T-cell (primary cell): ENCODE measurements around the gene SLC46A3. TPM values are rescaled to one million over a fixed set of nuclear protein-coding genes. Genes with fewer than 3 reads are reported as not detected.

Experiments
- ATAC-seq, 4 experiments: fragments of 200-7000 bp in 3 of 4; fragments of 150-1000 bp in 1 of 4; cut with Tn5 transposase; replicated peaks in 1 of 4; 1 replicate in 3 of 4; 2 replicates in 1 of 4; pipeline ENCODE4 v1.10.0; 2021; ENCODE audit warnings: moderate library complexity in 3 of 4, mild to moderate bottlenecking in 2 of 4, moderate number of reproducible peaks in 1 of 4
- CTCF ChIA-PET, 2 donors: fragments of 300-600 bp; sonication (Branson Sonifier 250); formaldehyde crosslinking; loops; one replicate each; lab custom pipeline; 2022; ENCODE audit warnings: antibody characterized with exemption in 2 of 2; lab: Charles Lee
- POLR2A ChIA-PET, 2 donors: fragments of 300-600 bp; sonication (Branson Sonifier 250); formaldehyde crosslinking; loops; one replicate each; lab custom pipeline; 2022; ENCODE audit warnings: antibody characterized with exemption in 2 of 2; lab: Charles Lee
- DNase-seq, 35 experiments: peaks; one replicate each; pipeline versions ENCODE4 v3.0.0 to v3.0.0-alpha.2; 2013 to 2023
- H3K27ac ChIP-seq: one replicate; pipeline ENCODE4 v1.5.1; 2013; ENCODE audit warnings: low read length
- H3K27me3 ChIP-seq, 2 experiments: replicated peaks in 1 of 2; 1 replicate in 1 of 2; 2 replicates in 1 of 2; pipeline versions ENCODE4 v1.6.1 to v1.7.0; 2013; ENCODE audit warnings: low read length in 1 of 2, mixed read lengths in 1 of 2; ENCODE audit not compliant: control insufficient read depth in 2 of 2, insufficient read depth in 2 of 2; ENCODE audit errors: extremely low read depth in 1 of 2
- H3K36me3 ChIP-seq, 2 donors: 1 replicate in 1 of 2; 2 replicates in 1 of 2; pipeline versions ENCODE4 v1.6.1 to v1.7.0; 2013; ENCODE audit warnings: low read length in 1 of 2; ENCODE audit not compliant: control insufficient read depth in 2 of 2, insufficient read depth in 1 of 2; ENCODE audit errors: extremely low read depth in 1 of 2
- H3K4me1 ChIP-seq, 2 experiments: 1 replicate in 1 of 2; 2 replicates in 1 of 2; pipeline versions ENCODE4 v1.6.1 to v1.7.0; 2013; ENCODE audit warnings: low read length in 2 of 2, mixed read lengths in 1 of 2; ENCODE audit not compliant: insufficient read depth in 2 of 2, control insufficient read depth in 1 of 2; ENCODE audit errors: extremely low read depth in 1 of 2
- H3K4me3 ChIP-seq, 2 donors: 1 replicate in 1 of 2; 2 replicates in 1 of 2; pipeline versions ENCODE4 v1.5.1 to v1.7.0; 2013; ENCODE audit warnings: mild to moderate bottlenecking in 2 of 2, low read length in 1 of 2, moderate library complexity in 1 of 2; ENCODE audit not compliant: control insufficient read depth in 1 of 2; ENCODE audit errors: extremely low read depth in 1 of 2
- H3K9me3 ChIP-seq: 2 replicates; pipeline ENCODE4 v1.7.0; 2013
- H3K27ac Mint-ChIP-seq, 2 donors: one replicate each; pipeline ENCODE4 v1.8.0; 2020 to 2021; ENCODE audit warnings: mild to moderate bottlenecking in 2 of 2, mixed read lengths in 2 of 2
- H3K27me3 Mint-ChIP-seq, 2 donors: one replicate each; pipeline ENCODE4 v1.8.0; 2021 to 2022; ENCODE audit warnings: mixed read lengths in 2 of 2
- H3K36me3 Mint-ChIP-seq: one replicate; pipeline ENCODE4 v1.8.0; 2021; ENCODE audit warnings: mixed read lengths
- H3K4me1 Mint-ChIP-seq, 3 donors: one replicate each; pipeline ENCODE4 v1.8.0; 2020 to 2022; ENCODE audit warnings: mixed read lengths in 3 of 3, mild to moderate bottlenecking in 1 of 3
- H3K4me3 Mint-ChIP-seq, 3 donors: one replicate each; pipeline ENCODE4 v1.8.0; 2020 to 2022; ENCODE audit warnings: mild to moderate bottlenecking in 3 of 3, mixed read lengths in 3 of 3, moderate library complexity in 3 of 3
- H3K9me3 Mint-ChIP-seq, 3 donors: one replicate each; pipeline ENCODE4 v1.8.0; 2020 to 2022; ENCODE audit warnings: mixed read lengths in 3 of 3
- WGBS: methylation state at CpG from one replicate; pipeline ENCODE4 v1.1.5; 2013; ENCODE audit warnings: missing lambda C conversion rate; ENCODE audit not compliant: insufficient coverage; 5-methylcytosine and 5-hydroxymethylcytosine counted together
- total RNA-seq, 35 experiments: library from RNA in 6 of 35; stranded (reverse) in 6 of 35; fragments of 120-200 nt in 1 of 35; gene quantifications; one replicate each; pipeline versions ENCODE4 v1.2.1 to v1.2.4 and lab custom pipeline; 2013 to 2026

Gene SLC46A3
- total RNA-seq, 5 donors from 2014 or later (not counting 1 experiment from before 2014, with no cell fraction given) = 12.1 to 20.7 (median 18.2) TPM

DNA sequence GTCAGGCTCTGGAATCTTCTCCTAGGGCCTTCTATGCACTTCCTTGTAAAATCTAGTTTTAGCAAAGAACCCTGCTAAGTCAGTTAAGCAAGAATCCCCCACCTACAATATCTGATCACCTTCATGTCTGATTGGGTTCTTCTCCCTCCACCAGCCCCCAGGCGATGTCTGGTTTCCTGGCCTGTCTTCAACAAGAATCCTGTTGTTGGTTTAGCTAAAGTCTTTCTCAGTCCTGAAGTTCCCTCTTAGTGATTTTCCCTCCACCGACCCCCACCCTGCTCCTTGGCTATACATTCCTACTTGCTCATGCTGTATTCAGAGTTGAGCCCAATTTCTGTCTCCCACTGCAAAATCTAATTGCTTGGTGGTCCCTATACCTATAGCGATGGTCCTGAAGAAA lies 35.2 kb upstream of the SLC46A3 start:
- ATAC-seq (no peak), DNase-seq (no peak)
- CTCF ChIA-PET = no interaction called here
- H3K4me3 Mint-ChIP-seq = peak overlapping the region in 1 of 3 donors; percentile 68
- Histone ChIP-seq H3K4me3 (no peak overlapping the region), H3K9me3 (peaks cover 4% of the 10 kb centered on the region), H3K4me1 (peaks cover 12 to 18% of the 10 kb centered on the region in 2 experiments), H3K27me3 (no peaks in the 10 kb centered on the region), H3K36me3 (no peaks in the 10 kb centered on the region), H3K27ac (no peak overlapping the region)
- H3K4me1 Mint-ChIP-seq = peaks cover 15 to 21% (median 21%) of the 10 kb centered on the region in 3 donors
- peaks cover 2% of the 10 kb centered on the region for H3K36me3 Mint-ChIP-seq
- peaks cover 5 to 9% (median 6%) of the 10 kb centered on the region in 3 donors for H3K9me3 Mint-ChIP-seq
- 89% methylated on average over 3 of the region's 3 CpGs for WGBS
- H3K27ac Mint-ChIP-seq = peak overlapping the region; percentile 11 to 46
- POLR2A ChIA-PET = no interaction called here
- peaks cover 0 to under 1% of the 10 kb centered on the region in 2 donors for H3K27me3 Mint-ChIP-seq

- H3K9me3 ChIP-seq = peaks cover 2% of the 10 kb centered on the region
- Mint-ChIP-seq H3K27me3 (no peaks in the 10 kb centered on the region), H3K9me3 (peaks cover 2 to 7% (median 3%) of the 10 kb centered on the region in 3 donors), H3K27ac (no peak overlapping the region), H3K36me3 (no peaks in the 10 kb centered on the region), H3K4me3 (no peak overlapping the region), H3K4me1 (peaks cover 15 to 21% (median 21%) of the 10 kb centered on the region in 3 donors)
- no peak overlapping the region for H3K27ac ChIP-seq
- ATAC-seq (no peak), DNase-seq (no peak)
- no peaks in the 10 kb centered on the region for H3K27me3 ChIP-seq
- CTCF ChIA-PET = no interaction called here
- no peaks in the 10 kb centered on the region for H3K36me3 ChIP-seq
- no peak overlapping the region for H3K4me3 ChIP-seq
- 79% methylated on average over 2 of the region's 5 CpGs for WGBS
- POLR2A ChIA-PET = no interaction called here
- H3K4me1 ChIP-seq = peaks cover 12 to 18% of the 10 kb centered on the region in 2 experiments
Measured at GRCh38 chr13:28753208-28753892, 34.6 kb upstream of the SLC46A3 start.

GRCh38 chr13:28751175-28751960 lies 32.6 kb upstream of the SLC46A3 start:
- H3K9me3 Mint-ChIP-seq = peaks cover 0 to 4% (median 3%) of the 10 kb centered on the region in 3 donors
- Histone ChIP-seq H3K27me3 (no peaks in the 10 kb centered on the region), H3K9me3 (no peaks in the 10 kb centered on the region), H3K27ac (no peak overlapping the region), H3K4me3 (no peak overlapping the region), H3K36me3 (no peaks in the 10 kb centered on the region), H3K4me1 (peaks cover 12 to 18% of the 10 kb centered on the region in 2 experiments)
- DNase-seq = no peak
- H3K4me3 Mint-ChIP-seq = no peak overlapping the region
- ChIA-PET CTCF (no interaction called here), POLR2A (no interaction called here)
- H3K27me3 Mint-ChIP-seq = peaks cover 0 to 2% of the 10 kb centered on the region in 2 donors
- no peak for ATAC-seq
- H3K4me1 Mint-ChIP-seq = peaks cover 15 to 21% (median 20%) of the 10 kb centered on the region in 3 donors
- no peak overlapping the region for H3K27ac Mint-ChIP-seq
- no peaks in the 10 kb centered on the region for H3K36me3 Mint-ChIP-seq
- 67% methylated on average over 3 of the region's 7 CpGs for WGBS

DNA sequence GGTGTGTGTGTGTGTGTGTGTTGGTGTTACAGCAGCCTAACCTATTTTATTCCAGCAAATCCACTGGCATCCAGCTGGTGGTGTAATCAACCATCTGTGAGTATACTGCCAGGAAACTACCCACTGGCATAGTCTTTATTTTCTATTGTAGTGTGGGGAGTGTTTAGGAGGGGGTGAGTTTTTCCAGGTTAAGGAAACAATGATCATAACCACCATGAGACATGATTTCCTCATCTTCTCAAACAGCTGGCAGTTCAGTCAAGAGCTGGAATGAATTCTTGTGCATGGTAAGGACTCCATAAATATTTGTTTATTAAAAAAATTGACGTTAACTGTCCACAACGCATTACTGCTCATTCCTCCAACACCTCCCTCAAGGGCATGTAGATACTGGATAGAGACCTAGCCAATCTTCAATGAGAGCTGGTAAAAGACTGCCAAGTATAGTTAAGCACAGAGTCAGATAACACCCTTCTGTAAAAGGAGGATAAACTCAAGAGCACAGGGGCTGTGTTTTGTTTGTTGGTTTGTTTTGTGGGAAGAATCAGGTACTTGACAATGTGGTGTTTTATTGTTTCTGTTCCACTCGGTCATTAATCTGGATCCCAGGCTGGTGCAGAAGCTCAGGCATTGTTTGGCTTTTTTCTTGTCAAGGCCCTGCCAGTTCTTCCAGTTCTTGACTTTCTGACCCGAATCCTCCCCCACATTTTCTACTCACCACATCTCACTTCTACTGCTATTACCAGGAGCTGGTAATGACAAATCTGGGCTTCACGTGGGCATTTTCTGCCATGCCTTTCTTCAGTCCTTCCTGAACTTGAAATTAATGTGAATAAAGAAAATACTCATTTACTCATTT lies 31.6 kb upstream of the SLC46A3 start:
- H3K27me3 Mint-ChIP-seq = peaks cover 0 to 4% of the 10 kb centered on the region in 2 donors
- Histone ChIP-seq H3K4me3 (no peak overlapping the region), H3K4me1 (peaks cover 12 to 13% of the 10 kb centered on the region in 2 experiments), H3K27ac (no peak overlapping the region), H3K27me3 (no peaks in the 10 kb centered on the region), H3K36me3 (no peaks in the 10 kb centered on the region), H3K9me3 (no peaks in the 10 kb centered on the region)
- H3K4me3 Mint-ChIP-seq = no peak overlapping the region
- H3K4me1 Mint-ChIP-seq = peaks cover 14 to 20% (median 18%) of the 10 kb centered on the region in 3 donors
- H3K36me3 Mint-ChIP-seq = no peaks in the 10 kb centered on the region
- no peak for ATAC-seq
- ChIA-PET CTCF (no interaction called here), POLR2A (interaction anchor here in 1 of 2 donors (0.6 kb wide), 1 partner anchor 12 kb away, joined by 4 read pairs; no protein-coding TSS in a partner anchor)
- no peak overlapping the region for H3K27ac Mint-ChIP-seq
- DNase-seq = no peak
- H3K9me3 Mint-ChIP-seq = peaks cover 0 to 4% (median 3%) of the 10 kb centered on the region in 3 donors
- no CpG with 5 or more reads among the region's 5 CpGs for WGBS

GRCh38 chr13:28747851-28748250 lies 29.1 kb upstream of the SLC46A3 start:
- POLR2A ChIA-PET = interaction anchor here in 1 of 2 donors (0.6 kb wide), 1 partner anchor 1432 kb away, joined by 3 read pairs; no protein-coding TSS in a partner anchor

More at GRCh38 chr13:28747851-28748250, 29.1 kb upstream of the SLC46A3 start:
- Mint-ChIP-seq H3K27me3 (peaks cover 0 to 4% of the 10 kb centered on the region in 2 donors), H3K4me3 (no peak overlapping the region), H3K36me3 (no peaks in the 10 kb centered on the region), H3K27ac (no peak overlapping the region), H3K9me3 (peaks cover 0 to 4% (median 3%) of the 10 kb centered on the region in 3 donors), H3K4me1 (peaks cover 0 to 6% (median 3%) of the 10 kb centered on the region in 3 donors)
- CTCF ChIA-PET = interaction anchor here in 1 of 2 donors (0.6 kb wide), 1 partner anchor 50 kb away, joined by 4 read pairs; no protein-coding TSS in a partner anchor
- H3K9me3 ChIP-seq = no peaks in the 10 kb centered on the region
- H3K27ac ChIP-seq = no peak overlapping the region
- peaks cover 0 to 5% of the 10 kb centered on the region in 2 experiments for H3K27me3 ChIP-seq
- no peaks in the 10 kb centered on the region for H3K36me3 ChIP-seq
- DNase-seq (no peak), ATAC-seq (no peak)
- WGBS = 100% methylated on average over 1 of the region's 1 CpG
- no peak overlapping the region for H3K4me3 ChIP-seq
- peaks cover 0 to 5% of the 10 kb centered on the region in 2 experiments for H3K4me1 ChIP-seq
